ENCODE data around the gene CFAP77. TPM values are rescaled to one million over a fixed set of nuclear protein-coding genes. Genes with fewer than 3 reads are reported as not detected.

CFAP77 gene
- total RNA-seq, 2 donors from 2014 or later: 2.4 to 3.0 TPM

GRCh38 chr9:132583584-132584304 lies 173.7 kb downstream of the CFAP77 start:
- no peak for DNase-seq
- intact Hi-C loops (cut with DNase I): no loop called here
- ATAC-seq: no peak

- ATAC-seq: no peak
- DNase-seq: no peak
- intact Hi-C loops (cut with DNase I): no loop called here
Observed at GRCh38 chr9:132584601-132585560, 174.9 kb downstream of the CFAP77 start.

- ATAC-seq (no peak), DNase-seq (no peak)
- intact Hi-C loops (cut with DNase I): no loop called here
Observed at GRCh38 chr9:132585954-132586829, 176.2 kb downstream of the CFAP77 start.

GRCh38 chr9:132586830-132587591 lies 177.0 kb downstream of the CFAP77 start:
- ATAC-seq: no peak
- DNase-seq: peak; percentile 17
- intact Hi-C loops (cut with DNase I): no loop called here

GRCh38 chr9:132587592-132587955 lies 177.6 kb downstream of the CFAP77 start:
- DNase-seq (no peak), ATAC-seq (no peak)
- intact Hi-C loops (cut with DNase I): no loop called here

- intact Hi-C loops (cut with DNase I): no loop called here
- no peak for ATAC-seq
- no peak for DNase-seq
Observed at GRCh38 chr9:132588098-132588497, 178.1 kb downstream of the CFAP77 start.

GRCh38 chr9:132588501-132589147 lies 178.6 kb downstream of the CFAP77 start:
- ATAC-seq (no peak), DNase-seq (no peak)
- intact Hi-C loops (cut with DNase I): no loop called here

- intact Hi-C loops (cut with DNase I): no loop called here
- no peak for ATAC-seq
- DNase-seq: no peak
Observed at GRCh38 chr9:132589148-132590036, 179.4 kb downstream of the CFAP77 start.

- intact Hi-C loops (cut with DNase I): no loop called here
- ATAC-seq (no peak), DNase-seq (no peak)
Observed at GRCh38 chr9:132590037-132590317, 180.0 kb downstream of the CFAP77 start.

- intact Hi-C loops (cut with DNase I): no loop called here
- ATAC-seq: no peak
- DNase-seq: no peak
Observed at GRCh38 chr9:132590318-132591182, 180.5 kb downstream of the CFAP77 start.

GRCh38 chr9:132591244-132591643 lies 181.2 kb downstream of the CFAP77 start:
- intact Hi-C loops (cut with DNase I): no loop called here
- no peak for ATAC-seq
- no peak for DNase-seq

GRCh38 chr9:132591751-132592314 lies 181.8 kb downstream of the CFAP77 start:
- DNase-seq (no peak), ATAC-seq (no peak)
- intact Hi-C loops (cut with DNase I): no loop called here

GRCh38 chr9:132592451-132592850 lies 182.4 kb downstream of the CFAP77 start:
- DNase-seq (no peak), ATAC-seq (no peak)
- intact Hi-C loops (cut with DNase I): no loop called here

- intact Hi-C loops (cut with DNase I): no loop called here
- DNase-seq (no peak), ATAC-seq (no peak)
Observed at GRCh38 chr9:132594412-132594811, 184.4 kb downstream of the CFAP77 start.

GRCh38 chr9:132595319-132595718 lies 185.3 kb downstream of the CFAP77 start:
- intact Hi-C loops (cut with DNase I): no loop called here

GRCh38 chr9:132596200-132596599 lies 186.2 kb downstream of the CFAP77 start:
- intact Hi-C loops (cut with DNase I): no loop called here
- ATAC-seq (no peak), DNase-seq (no peak)

More at GRCh38 chr9:132595319-132595718, 185.3 kb downstream of the CFAP77 start:
- ATAC-seq (no peak), DNase-seq (no peak)

Measured in left cardiac atrium (tissue), 4 donors.